Breast epithelium (tissue), 4 donors: ENCODE data around the gene GJD2. TPM values are rescaled to one million over a fixed set of nuclear protein-coding genes. Genes with fewer than 3 reads are reported as not detected.

ENCODE experiments used
- DNase-seq, 2 donors: peaks; one replicate each; pipeline ENCODE4 v3.0.0-alpha.2; 2019; ENCODE audit warnings: low spot score in 2 of 2
- H3K27ac ChIP-seq, 2 donors: fragments of 200-600 bp; sonication (generic) in 1 of 2; one replicate each; pipeline ENCODE4 v1.5.1; 2016 to 2019; ENCODE audit warnings: mild to moderate bottlenecking in 1 of 2
- H3K27me3 ChIP-seq, 2 donors: fragments of 200-600 bp; sonication (generic) in 1 of 2; one replicate each; pipeline versions ENCODE4 v1.5.1 to v1.6.0; 2017 to 2019; ENCODE audit warnings: control low read depth in 1 of 2, mild to moderate bottlenecking in 1 of 2
- H3K36me3 ChIP-seq: fragments of 200-600 bp; one replicate; pipeline ENCODE4 v1.5.1; 2019
- H3K4me1 ChIP-seq, 2 donors: fragments of 200-600 bp; sonication (generic); one replicate each; pipeline ENCODE4 v1.5.1; 2016 to 2019; ENCODE audit warnings: control low read depth in 1 of 2
- H3K4me3 ChIP-seq, 3 donors: fragments of 200-600 bp; sonication (generic); 1 replicate in 2 of 3; 2 replicates in 1 of 3; pipeline ENCODE4 v1.5.1; 2016 to 2019; ENCODE audit warnings: mild to moderate bottlenecking in 3 of 3, moderate library complexity in 2 of 3
- H3K9me3 ChIP-seq, 2 donors: fragments of 200-600 bp; sonication (generic) in 1 of 2; one replicate each; pipeline ENCODE4 v1.5.1; 2016 to 2019; ENCODE audit warnings: control low read depth in 1 of 2
- POLR2A ChIP-seq: fragments of 450-650 bp; IDR thresholded peaks from one replicate; pipeline ENCODE4 v1.6.1; 2016; ENCODE audit warnings: antibody characterized with exemption, mild to moderate bottlenecking, moderate library complexity
- POLR2AphosphoS5 ChIP-seq, 3 donors: sonication (generic); formaldehyde crosslinking; IDR thresholded peaks; one replicate each; pipeline ENCODE4 v1.6.1; 2017; ENCODE audit warnings: antibody characterized with exemption in 3 of 3
- intact Hi-C: fragments of 100-400 bp; cut with DNase I; formaldehyde crosslinking; loops from one replicate; pipeline ENCODE4 v1.15.1; 2023; ENCODE audit warnings: low total_unique reads
- total RNA-seq, 3 donors: library from RNA; depleted of rRNA; stranded (reverse); fragments of >200 nt; gene quantifications; one replicate each; pipeline ENCODE4 v1.1.0, GENCODE V29; 2016
- TF ChIP-seq, protein P1 (sequence below), 3 donors: fragments of 450-650 bp; IDR thresholded peaks; one replicate each; pipeline ENCODE4 v1.5.1; 2016 to 2017; ENCODE audit warnings: antibody characterized with exemption in 3 of 3, mild to moderate bottlenecking in 3 of 3, moderate library complexity in 3 of 3

The GJD2 gene
- total RNA-seq, 3 donors from 2014 or later, result not detected

DNA sequence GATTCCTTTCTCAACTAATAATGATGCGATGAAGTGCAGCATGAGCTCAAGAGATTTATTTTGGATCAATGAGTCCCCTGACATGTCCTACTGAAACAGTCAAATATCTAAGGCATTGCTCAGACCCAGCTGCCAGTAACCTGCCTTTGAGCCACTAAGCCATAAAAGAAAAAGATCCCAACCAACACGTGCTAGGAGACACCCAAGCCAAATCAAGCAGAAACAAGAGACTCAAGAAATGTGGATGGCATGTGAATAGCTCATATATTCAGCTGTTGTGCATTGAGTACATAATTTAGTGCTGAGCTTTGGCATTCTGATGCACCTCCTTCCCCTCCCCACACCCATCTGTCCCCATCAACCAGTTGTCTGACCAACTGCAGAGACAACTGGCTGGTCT lies 29.2 kb downstream of the GJD2 start:
- Histone ChIP-seq H3K9me3 (no peaks in the 10 kb centered on the region), H3K27me3 (peaks cover 0 to 17% of the 10 kb centered on the region in 2 donors), H3K27ac (no peak overlapping the region), H3K36me3 (no peaks in the 10 kb centered on the region), H3K4me3 (no peak overlapping the region), H3K4me1 (no peaks in the 10 kb centered on the region)
- intact Hi-C loops, result no loop called here
- TF ChIP-seq, protein P1, sequence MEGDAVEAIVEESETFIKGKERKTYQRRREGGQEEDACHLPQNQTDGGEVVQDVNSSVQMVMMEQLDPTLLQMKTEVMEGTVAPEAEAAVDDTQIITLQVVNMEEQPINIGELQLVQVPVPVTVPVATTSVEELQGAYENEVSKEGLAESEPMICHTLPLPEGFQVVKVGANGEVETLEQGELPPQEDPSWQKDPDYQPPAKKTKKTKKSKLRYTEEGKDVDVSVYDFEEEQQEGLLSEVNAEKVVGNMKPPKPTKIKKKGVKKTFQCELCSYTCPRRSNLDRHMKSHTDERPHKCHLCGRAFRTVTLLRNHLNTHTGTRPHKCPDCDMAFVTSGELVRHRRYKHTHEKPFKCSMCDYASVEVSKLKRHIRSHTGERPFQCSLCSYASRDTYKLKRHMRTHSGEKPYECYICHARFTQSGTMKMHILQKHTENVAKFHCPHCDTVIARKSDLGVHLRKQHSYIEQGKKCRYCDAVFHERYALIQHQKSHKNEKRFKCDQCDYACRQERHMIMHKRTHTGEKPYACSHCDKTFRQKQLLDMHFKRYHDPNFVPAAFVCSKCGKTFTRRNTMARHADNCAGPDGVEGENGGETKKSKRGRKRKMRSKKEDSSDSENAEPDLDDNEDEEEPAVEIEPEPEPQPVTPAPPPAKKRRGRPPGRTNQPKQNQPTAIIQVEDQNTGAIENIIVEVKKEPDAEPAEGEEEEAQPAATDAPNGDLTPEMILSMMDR (IDR thresholded peaks at IDR 0.05), result no peak
- TF ChIP-seq POLR2AphosphoS5 (IDR thresholded peaks at IDR 0.05) (no peak), POLR2A (no peak)
- DNase-seq, result no peak

DNA sequence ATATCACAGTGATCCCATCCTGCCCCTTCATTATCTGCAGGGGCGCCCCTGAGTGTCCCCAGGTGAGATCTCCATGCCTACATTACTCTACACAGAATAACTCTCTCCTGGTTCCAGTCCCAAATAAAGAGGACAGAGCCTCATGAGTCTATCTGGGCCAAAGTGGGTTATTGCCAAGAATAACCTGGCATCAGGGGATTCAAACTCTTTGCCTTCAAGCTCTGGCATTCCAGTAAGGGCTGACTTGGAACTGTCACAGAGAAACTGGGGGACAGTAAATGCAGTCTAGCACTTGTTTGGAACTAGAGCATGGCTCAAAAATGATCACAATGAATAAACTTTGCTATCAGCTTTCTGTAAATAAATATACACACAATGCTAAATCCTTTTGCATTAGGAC lies 30.3 kb downstream of the GJD2 start:
- H3K27ac ChIP-seq, result no peak overlapping the region
- TF ChIP-seq POLR2A (no peak), POLR2AphosphoS5 (IDR thresholded peaks at IDR 0.05) (no peak)
- TF ChIP-seq, protein P1 (IDR thresholded peaks at IDR 0.05), result no peak
- no peaks in the 10 kb centered on the region for H3K4me1 ChIP-seq
- no peak for DNase-seq
- H3K4me3 ChIP-seq, result no peak overlapping the region
- H3K36me3 ChIP-seq, result no peaks in the 10 kb centered on the region
- H3K9me3 ChIP-seq, result no peaks in the 10 kb centered on the region
- peaks cover 0 to 17% of the 10 kb centered on the region in 2 donors for H3K27me3 ChIP-seq
- intact Hi-C loops, result no loop called here

DNA sequence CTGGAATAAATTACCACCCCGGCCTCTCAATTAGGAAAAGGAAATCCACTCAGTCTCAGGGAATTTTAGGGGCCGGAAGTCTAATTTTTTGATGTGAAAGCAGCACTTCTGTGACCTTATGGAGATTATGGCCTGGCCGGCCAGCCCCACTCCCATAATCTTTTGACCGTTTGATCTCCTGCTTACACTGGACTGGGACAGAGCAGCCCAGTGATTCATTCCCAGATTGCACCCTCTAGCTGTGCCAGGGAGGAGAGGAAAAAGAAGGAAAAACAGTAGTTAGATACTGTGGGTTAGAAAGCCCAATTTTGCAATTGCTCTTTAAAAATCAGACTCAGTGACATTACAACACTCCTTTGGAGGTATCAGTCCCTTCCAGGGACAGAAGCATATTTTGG lies 32.4 kb downstream of the GJD2 start:
- Histone ChIP-seq H3K9me3 (no peaks in the 10 kb centered on the region), H3K4me1 (no peaks in the 10 kb centered on the region), H3K4me3 (peak overlapping the region; percentile 19 to 51 (median 20)), H3K36me3 (no peaks in the 10 kb centered on the region), H3K27ac (no peak overlapping the region), H3K27me3 (peaks cover 0 to 19% of the 10 kb centered on the region in 2 donors)
- TF ChIP-seq POLR2A (no peak), POLR2AphosphoS5 (IDR thresholded peaks at IDR 0.05) (no peak)
- TF ChIP-seq, protein P1 (IDR thresholded peaks at IDR 0.05), result no peak
- DNase-seq, result no peak
- intact Hi-C loops, result no loop called here

GRCh38 chr15:34721802-34722438 lies 32.9 kb downstream of the GJD2 start:
- Histone ChIP-seq H3K36me3 (no peaks in the 10 kb centered on the region), H3K27ac (no peak overlapping the region), H3K9me3 (no peaks in the 10 kb centered on the region), H3K27me3 (peaks cover 0 to 21% of the 10 kb centered on the region in 2 donors), H3K4me3 (peak overlapping the region; percentile 19 to 51 (median 20)), H3K4me1 (no peaks in the 10 kb centered on the region)
- no peak for DNase-seq
- TF ChIP-seq POLR2AphosphoS5 (IDR thresholded peaks at IDR 0.05), result no peak
- TF ChIP-seq POLR2A, result no peak
- TF ChIP-seq, protein P1 (IDR thresholded peaks at IDR 0.05), result no peak
- intact Hi-C loops, result no loop called here

- peaks cover 0 to 15% of the 10 kb centered on the region in 2 donors for H3K27me3 ChIP-seq
- H3K4me1 ChIP-seq, result no peaks in the 10 kb centered on the region
- no peak for DNase-seq
- no peaks in the 10 kb centered on the region for H3K36me3 ChIP-seq
- intact Hi-C loops, result no loop called here
- H3K9me3 ChIP-seq, result no peaks in the 10 kb centered on the region
- TF ChIP-seq POLR2A (no peak), POLR2AphosphoS5 (IDR thresholded peaks at IDR 0.05) (no peak)
- TF ChIP-seq, protein P1 (IDR thresholded peaks at IDR 0.05), result no peak
- H3K4me3 ChIP-seq, result peak overlapping the region in 2 of 3 donors; percentile 20 to 51
- no peak overlapping the region for H3K27ac ChIP-seq
Observed at GRCh38 chr15:34721157-34721801, 33.5 kb downstream of the GJD2 start.
